ENCODE measurements around the gene VASN.

Gene VASN

GRCh38 chr16:4327386-4328045 is 44.1 kb upstream of the VASN start:
- ChIA-PET POLR2A (interaction anchor here (0.9 kb wide), 1 partner anchor 35 kb away, joined by 3 read pairs; no protein-coding TSS in a partner anchor), CTCF (interaction anchor here (1.3 kb wide), 1 partner anchor 39 kb away, joined by 7 read pairs; no protein-coding TSS in a partner anchor)
- no peak for DNase-seq (ENCODE audit: extremely low spot score)
- TF ChIP-seq ELF4 (IDR thresholded peaks at IDR 0.05): no peak
- TF ChIP-seq FOXM1 (IDR thresholded peaks at IDR 0.05; ENCODE audit: borderline replicate concordance): no peak
- no peak for TF ChIP-seq BHLHE40 (IDR thresholded peaks at IDR 0.05; ENCODE audit: borderline replicate concordance)
- TF ChIP-seq SP1 (IDR thresholded peaks at IDR 0.05): no peak
- TF ChIP-seq L3MBTL2 (conservative IDR thresholded peaks at IDR 0.05): no peak
- TF ChIP-seq FOXK2 (IDR thresholded peaks at IDR 0.05): no peak
- no peak for TF ChIP-seq HDGF (IDR thresholded peaks at IDR 0.05; ENCODE audit: borderline replicate concordance)
- TF ChIP-seq CTBP1 (IDR thresholded peaks at IDR 0.05; ENCODE audit: borderline replicate concordance): no peak
- TF ChIP-seq, protein P1, sequence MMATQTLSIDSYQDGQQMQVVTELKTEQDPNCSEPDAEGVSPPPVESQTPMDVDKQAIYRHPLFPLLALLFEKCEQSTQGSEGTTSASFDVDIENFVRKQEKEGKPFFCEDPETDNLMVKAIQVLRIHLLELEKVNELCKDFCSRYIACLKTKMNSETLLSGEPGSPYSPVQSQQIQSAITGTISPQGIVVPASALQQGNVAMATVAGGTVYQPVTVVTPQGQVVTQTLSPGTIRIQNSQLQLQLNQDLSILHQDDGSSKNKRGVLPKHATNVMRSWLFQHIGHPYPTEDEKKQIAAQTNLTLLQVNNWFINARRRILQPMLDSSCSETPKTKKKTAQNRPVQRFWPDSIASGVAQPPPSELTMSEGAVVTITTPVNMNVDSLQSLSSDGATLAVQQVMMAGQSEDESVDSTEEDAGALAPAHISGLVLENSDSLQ (IDR thresholded peaks at IDR 0.05): no peak
- TF ChIP-seq ARNT (IDR thresholded peaks at IDR 0.05): no peak
- no peak for TF ChIP-seq NFRKB (IDR thresholded peaks at IDR 0.05)
- no peak for TF ChIP-seq FOXA1 (IDR thresholded peaks at IDR 0.05)
- no peak for TF ChIP-seq ZNF384 (IDR thresholded peaks at IDR 0.05)
- no peak for TF ChIP-seq TARDBP (IDR thresholded peaks at IDR 0.05)
- no peak for TF ChIP-seq SUZ12 (IDR thresholded peaks at IDR 0.05)

- CTCF ChIA-PET: interaction anchor here (1.7 kb wide), 1 partner anchor 39 kb away, joined by 5 read pairs; no protein-coding TSS in a partner anchor
- POLR2A ChIA-PET: interaction anchor here (0.9 to 1.2 kb wide), 2 partner anchors 12 to 36 kb away, joined by 3 read pairs; no protein-coding TSS in a partner anchor
- no peak for DNase-seq (ENCODE audit: extremely low spot score)
- TF ChIP-seq SP1 (IDR thresholded peaks at IDR 0.05): no peak
- TF ChIP-seq LEF1 (IDR thresholded peaks at IDR 0.05; ENCODE audit: borderline replicate concordance): no peak
Measured at GRCh38 chr16:4328046-4328781, 43.4 kb upstream of the VASN start.

GRCh38 chr16:4328782-4329775 is 42.6 kb upstream of the VASN start:
- ChIA-PET CTCF (interaction anchor here (0.6 to 1.7 kb wide), 3 partner anchors 40 to 333 kb away, joined by 3 to 5 read pairs (median 5); no protein-coding TSS in a partner anchor), POLR2A (interaction anchor here (1.2 to 1.3 kb wide), 2 partner anchors 11 to 14 kb away, joined by 3 to 4 read pairs; partner anchors contain the start of gene GLIS2)
- no peak for DNase-seq (ENCODE audit: extremely low spot score)
- TF ChIP-seq TARDBP (IDR thresholded peaks at IDR 0.05): no peak
- no peak for TF ChIP-seq ZNF384 (IDR thresholded peaks at IDR 0.05)
- TF ChIP-seq, protein P1 (IDR thresholded peaks at IDR 0.05): peak; percentile 23; the same call in 1 of the 2 replicates
- no peak for TF ChIP-seq BHLHE40 (IDR thresholded peaks at IDR 0.05; ENCODE audit: borderline replicate concordance)

DNA sequence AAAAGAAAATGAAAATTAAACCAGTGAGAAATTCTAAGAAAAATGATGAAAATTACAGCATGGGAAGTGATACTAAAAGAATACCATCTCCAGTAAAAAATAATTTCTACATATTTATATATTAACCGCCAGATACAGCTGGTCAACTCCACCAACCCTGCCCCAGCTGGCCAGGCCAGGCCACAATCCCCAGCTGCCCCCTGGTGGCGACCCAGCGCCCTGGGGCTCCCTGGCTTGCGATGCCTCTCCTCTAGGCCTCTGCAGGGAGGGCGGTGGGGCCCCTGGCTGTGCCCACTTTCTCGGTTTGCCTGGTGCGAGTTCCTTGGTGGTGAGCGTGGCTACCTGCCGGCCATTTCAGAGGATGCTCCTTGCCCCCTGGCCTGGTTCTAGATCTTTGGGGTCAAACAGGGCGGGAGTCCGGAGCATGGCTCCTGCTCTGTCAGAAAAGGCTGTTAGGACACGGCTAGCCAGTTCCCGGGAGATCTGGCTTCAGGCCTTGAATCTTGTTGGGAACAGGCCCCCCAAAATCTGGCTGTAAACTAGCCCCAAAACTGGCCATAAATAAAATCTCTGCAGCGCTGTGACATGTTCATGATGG is 41.3 kb upstream of the VASN start:
- CTCF ChIA-PET: interaction anchor here (0.7 to 1.6 kb wide), 4 partner anchors 42 to 130 kb away, joined by 4 to 7 read pairs (median 5); no protein-coding TSS in a partner anchor
- TF ChIP-seq ZNF384 (IDR thresholded peaks at IDR 0.05): no peak
- no peak for TF ChIP-seq FOXM1 (IDR thresholded peaks at IDR 0.05; ENCODE audit: borderline replicate concordance)
- TF ChIP-seq, protein P1 (IDR thresholded peaks at IDR 0.05): no peak
- TF ChIP-seq ELF4 (IDR thresholded peaks at IDR 0.05): no peak
- no peak for TF ChIP-seq BHLHE40 (IDR thresholded peaks at IDR 0.05; ENCODE audit: borderline replicate concordance)
- no peak for TF ChIP-seq SUZ12 (IDR thresholded peaks at IDR 0.05)
- no peak for TF ChIP-seq CTBP1 (IDR thresholded peaks at IDR 0.05; ENCODE audit: borderline replicate concordance)
- POLR2A ChIA-PET: interaction anchor here (1.3 kb wide), 1 partner anchor 15 kb away, joined by 4 read pairs; the partner anchor contains the start of gene GLIS2
- DNase-seq (ENCODE audit: extremely low spot score): peak; percentile 82

DNA sequence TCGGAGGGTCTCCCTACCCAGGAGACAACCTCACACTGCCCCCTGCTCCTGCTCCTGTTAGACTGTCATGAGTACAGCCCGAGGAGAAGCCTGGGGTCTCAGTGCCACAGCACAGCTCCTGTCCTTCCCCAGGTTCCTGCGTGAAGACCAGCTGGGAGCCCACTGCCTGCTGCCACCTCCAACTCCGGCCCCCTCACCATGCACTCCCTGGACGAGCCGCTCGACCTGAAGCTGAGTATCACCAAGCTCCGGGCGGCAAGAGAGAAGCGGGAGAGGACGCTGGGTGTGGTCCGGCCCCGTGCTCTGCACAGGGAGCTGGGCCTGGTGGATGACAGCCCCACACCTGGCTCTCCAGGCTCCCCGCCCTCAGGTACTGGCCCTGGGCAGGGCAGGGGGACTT is 39.6 kb upstream of the VASN start:
- POLR2A ChIA-PET: interaction anchor here (1.1 kb wide), 1 partner anchor 148 kb away, joined by 3 read pairs; no protein-coding TSS in a partner anchor
- no peak for DNase-seq (ENCODE audit: extremely low spot score)
- CTCF ChIA-PET: interaction anchor here (1.0 to 2.2 kb wide), 5 partner anchors 20 to 71 kb away, joined by 3 to 9 read pairs (median 4); no protein-coding TSS in a partner anchor
- TF ChIP-seq LEF1 (IDR thresholded peaks at IDR 0.05; ENCODE audit: borderline replicate concordance): no peak
- no peak for TF ChIP-seq ARNT (IDR thresholded peaks at IDR 0.05)
- no peak for TF ChIP-seq BHLHE40 (IDR thresholded peaks at IDR 0.05; ENCODE audit: borderline replicate concordance)
- TF ChIP-seq HDGF (IDR thresholded peaks at IDR 0.05; ENCODE audit: borderline replicate concordance): no peak
- TF ChIP-seq CTBP1 (IDR thresholded peaks at IDR 0.05; ENCODE audit: borderline replicate concordance): no peak
- no peak for TF ChIP-seq ELF4 (IDR thresholded peaks at IDR 0.05)
- no peak for TF ChIP-seq ZNF384 (IDR thresholded peaks at IDR 0.05)
- TF ChIP-seq FOXA1 (IDR thresholded peaks at IDR 0.05): no peak
- TF ChIP-seq, protein P1 (IDR thresholded peaks at IDR 0.05): no peak
- no peak for TF ChIP-seq SP1 (IDR thresholded peaks at IDR 0.05)
- no peak for TF ChIP-seq FOXK2 (IDR thresholded peaks at IDR 0.05)
- no peak for TF ChIP-seq TARDBP (IDR thresholded peaks at IDR 0.05)
- no peak for TF ChIP-seq NFRKB (IDR thresholded peaks at IDR 0.05)
- TF ChIP-seq FOXM1 (IDR thresholded peaks at IDR 0.05; ENCODE audit: borderline replicate concordance): no peak
